OCI-M2 (cell line): ENCODE measurements around the gene ANKRD44.
"Not testable (repeated sequence)": the region's sequence is repeated elsewhere in the genome, so short reads cannot be mapped to it uniquely, and the experiment has no call there.

Source experiments
- DNase-seq: peaks from one replicate; lab custom pipeline; 2025; ENCODE audit not compliant: unreplicated experiment; lab: John Stamatoyannopoulos, UW

ANKRD44 gene

DNA sequence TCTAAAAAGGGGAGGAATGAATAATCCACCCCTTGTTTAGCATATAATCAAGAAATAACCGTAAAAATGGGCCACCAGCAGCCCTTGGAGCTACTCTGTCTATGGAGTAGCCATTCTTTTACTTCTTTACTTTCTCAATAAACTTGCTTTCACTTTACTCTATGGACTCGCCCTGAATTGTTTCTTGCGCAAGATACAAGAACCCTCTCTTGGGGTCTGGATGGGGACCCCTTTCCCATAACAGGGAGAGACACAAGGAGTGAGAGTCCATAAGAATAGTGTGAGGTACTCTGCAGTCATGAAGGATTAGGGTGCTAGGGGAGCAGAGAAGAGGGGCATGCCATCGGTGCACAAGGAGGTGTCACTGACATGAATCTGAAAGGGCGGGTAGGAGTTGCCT, 224.9 kb downstream of the ANKRD44 start:
- DNase-seq = no peak

DNA sequence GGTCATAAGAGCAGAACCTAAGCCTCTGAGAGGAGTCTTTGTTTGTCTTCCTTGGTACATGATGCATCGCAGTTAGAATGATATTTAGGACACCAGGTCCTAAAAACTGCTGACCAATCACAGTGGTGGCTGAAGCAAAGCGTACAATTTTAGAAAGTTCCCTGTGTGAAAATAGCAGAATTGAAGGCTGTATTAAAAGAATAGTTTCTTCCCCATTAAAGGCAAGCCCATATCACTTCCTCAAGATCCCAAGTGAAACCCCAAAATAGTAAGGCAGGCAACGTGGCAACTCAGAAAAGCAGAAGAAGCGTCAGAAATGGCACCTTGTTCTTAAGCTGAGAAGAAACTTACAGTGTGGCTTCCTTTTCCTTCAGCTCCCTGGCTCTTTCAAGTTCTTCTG, 229.3 kb downstream of the ANKRD44 start:
- DNase-seq = no peak

DNA sequence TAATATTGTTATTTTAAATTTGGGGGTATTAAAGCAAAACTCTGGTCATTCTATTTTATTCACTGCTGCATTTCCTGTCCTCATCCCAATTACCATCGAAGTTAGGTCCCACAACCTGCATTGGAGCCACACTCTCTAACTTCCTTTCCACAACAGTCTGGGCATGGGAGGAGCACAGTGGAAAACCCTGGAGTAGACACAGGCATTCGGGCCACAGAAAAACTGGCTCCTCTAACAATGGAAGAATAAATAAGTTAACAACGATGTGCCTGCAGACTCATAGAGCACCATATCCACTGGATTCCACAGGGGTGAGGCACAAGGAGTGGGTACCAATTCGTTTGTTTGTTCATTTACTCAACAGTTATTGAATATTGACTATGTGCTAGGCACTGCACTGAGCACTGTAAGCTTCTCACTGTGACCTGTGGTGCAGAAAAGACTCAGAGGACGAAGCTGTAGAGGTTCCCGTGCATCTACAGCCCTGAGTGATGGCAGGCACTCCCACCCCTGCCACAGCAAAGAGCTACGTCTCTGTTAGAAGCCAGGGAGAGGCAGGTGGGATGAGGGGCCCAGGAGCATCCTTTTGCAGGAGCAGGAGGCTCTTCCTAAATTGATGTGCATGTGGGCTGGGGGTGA, 229.9 kb downstream of the ANKRD44 start:
- DNase-seq = no peak

DNA sequence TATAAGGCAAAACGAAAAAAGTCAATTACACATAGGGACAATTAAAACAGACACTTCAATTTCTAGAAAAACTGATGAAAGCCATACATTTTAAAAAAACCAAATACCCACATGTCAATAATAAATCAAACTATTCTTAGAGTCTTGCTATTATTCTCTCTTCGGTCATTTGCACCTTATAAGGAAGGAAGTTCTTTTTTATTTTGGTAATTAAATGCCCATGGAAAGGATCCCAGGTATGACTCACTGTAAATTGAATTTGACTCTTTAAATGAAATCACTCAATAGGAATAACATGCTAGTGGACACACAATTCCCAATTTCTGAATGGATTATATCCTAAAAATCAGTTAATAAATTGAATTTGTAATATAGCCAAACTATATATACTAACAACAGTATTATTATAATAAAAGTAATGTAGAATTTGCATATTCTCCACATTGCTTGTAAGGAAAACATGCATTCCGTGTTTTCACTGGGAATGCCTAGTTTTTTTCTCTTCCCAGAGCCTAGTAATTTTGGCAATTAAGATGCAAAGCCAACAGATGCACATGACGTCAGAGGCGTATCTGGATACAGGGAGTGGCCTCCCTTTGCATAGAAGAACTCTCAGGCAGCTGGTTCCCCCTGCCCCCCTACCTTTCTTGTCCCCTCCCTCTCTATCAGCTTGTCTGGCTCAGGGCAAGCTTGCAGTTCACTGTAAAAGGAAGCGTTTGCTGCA, 230.6 kb downstream of the ANKRD44 start:
- no peak for DNase-seq

DNA sequence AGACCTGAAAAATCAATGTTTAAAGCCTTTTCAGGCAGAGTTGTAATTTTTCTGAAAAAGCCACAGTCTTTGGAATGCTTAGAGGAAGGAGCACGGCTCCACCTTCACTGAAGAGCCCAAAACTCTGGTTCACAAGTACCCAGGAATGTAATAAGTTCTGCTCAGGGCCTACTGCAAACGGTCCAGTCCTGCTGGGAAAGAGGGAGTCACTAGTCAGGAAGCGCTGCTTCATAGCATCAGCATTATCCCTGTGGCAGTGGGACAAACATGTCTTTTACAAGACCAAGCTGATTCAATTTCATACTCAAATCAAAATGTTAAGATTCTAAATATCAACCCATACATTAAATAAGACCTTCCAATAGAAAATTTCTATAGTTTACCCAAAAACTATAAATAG, 231.2 kb downstream of the ANKRD44 start:
- DNase-seq = no peak

DNA sequence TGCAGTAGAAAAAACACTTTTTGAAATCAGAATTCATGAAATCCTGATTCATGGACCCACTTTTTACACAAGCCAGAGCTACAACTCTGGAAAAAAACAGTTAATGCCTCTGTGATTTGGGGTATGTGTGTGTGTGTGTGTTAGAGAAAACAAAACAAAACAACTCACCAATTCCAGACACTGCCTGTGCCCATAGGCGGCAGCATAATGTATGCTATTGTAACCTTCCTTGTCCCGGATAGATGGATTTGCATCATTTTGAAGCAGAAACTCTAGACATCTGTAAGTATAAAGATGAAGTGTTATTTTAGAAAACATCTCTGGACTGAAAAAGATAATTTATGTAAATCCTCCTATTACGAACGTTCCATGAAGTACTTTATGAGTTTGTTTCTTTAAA, 232.0 kb downstream of the ANKRD44 start:
- no peak for DNase-seq

DNA sequence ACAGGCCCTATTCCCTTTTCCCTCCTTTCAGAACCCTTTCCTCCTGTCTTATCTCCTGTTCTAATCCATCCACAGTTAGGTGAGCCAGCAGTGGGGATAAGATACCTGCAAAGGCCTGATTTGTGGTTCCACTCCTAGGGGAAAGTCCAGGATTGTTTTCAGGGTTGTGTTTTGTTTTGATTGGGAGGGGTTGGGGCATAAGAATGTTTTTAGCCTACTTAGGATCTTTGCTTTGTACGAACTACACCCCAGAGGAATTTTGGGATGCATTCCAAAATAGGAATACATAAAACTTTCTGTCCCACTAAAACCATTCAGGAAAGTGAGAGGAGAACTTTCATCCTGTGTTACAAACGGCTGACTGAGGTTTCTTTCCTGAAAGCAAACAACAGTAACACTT, 233.2 kb downstream of the ANKRD44 start:
- DNase-seq = no peak

DNA sequence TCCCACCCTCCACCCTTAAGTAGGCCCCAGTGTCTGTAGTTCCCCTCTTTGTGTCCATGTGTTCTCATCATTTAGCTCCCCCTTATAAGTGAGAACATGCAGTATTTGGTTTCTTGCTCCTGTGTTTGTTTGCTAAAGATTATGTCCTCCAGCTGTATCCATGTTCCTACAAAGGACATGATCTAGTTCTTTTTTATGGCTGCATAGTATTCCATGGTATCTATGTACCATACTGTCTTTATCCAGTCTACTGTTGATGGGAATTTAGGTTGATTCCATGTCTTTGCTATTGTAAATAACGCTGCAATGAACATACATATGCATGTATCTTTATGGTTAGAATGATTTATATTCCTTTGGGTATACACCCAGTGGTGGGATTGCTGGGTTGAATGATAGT, 233.9 kb downstream of the ANKRD44 start:
- no peak for DNase-seq

DNA sequence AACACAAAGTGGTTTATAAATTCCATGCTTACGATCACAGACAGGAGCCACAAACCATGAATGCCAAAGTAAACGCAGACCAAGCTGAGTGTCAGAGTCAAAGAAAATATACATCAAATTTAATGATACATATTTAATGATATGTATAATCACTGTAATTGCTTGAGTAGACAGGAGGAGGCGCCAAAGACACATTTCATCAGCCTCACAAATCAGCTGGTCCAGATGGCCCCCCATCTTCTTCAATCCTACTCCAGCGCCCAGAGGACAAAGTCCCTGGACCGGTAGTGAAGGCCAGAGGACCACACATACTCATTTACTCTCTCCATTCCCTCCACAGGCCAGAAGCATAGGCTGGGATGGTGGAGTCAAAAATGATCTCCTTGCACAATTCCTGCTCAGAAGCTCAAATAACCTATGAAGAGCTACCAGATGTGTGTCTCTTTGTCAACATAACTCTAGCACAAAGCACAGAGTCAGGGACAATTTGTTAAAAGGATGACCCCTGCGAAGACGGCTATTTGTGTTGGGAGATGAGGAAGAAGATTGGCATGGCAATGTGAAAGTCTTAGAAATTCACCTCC, 234.7 kb downstream of the ANKRD44 start:
- DNase-seq = no peak

DNA sequence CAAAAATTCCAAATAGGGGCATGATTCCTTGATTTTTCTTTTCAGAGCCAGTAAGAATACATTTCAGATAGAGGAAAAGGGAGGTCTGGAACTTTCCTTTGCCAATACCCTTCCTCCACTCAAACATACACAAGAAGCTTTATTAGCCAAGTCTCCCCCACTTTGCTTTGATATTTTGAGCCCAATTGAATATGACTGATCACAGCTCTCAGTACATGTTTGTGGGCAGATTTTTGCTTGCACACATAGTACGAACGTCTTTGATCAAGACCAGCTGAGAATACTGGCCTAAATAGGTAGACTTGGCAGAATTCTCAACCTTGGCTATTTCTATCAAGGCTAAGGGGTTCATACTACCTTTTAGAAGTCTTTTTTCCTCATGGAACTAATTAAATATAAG, 235.3 kb downstream of the ANKRD44 start:
- DNase-seq = no peak

DNA sequence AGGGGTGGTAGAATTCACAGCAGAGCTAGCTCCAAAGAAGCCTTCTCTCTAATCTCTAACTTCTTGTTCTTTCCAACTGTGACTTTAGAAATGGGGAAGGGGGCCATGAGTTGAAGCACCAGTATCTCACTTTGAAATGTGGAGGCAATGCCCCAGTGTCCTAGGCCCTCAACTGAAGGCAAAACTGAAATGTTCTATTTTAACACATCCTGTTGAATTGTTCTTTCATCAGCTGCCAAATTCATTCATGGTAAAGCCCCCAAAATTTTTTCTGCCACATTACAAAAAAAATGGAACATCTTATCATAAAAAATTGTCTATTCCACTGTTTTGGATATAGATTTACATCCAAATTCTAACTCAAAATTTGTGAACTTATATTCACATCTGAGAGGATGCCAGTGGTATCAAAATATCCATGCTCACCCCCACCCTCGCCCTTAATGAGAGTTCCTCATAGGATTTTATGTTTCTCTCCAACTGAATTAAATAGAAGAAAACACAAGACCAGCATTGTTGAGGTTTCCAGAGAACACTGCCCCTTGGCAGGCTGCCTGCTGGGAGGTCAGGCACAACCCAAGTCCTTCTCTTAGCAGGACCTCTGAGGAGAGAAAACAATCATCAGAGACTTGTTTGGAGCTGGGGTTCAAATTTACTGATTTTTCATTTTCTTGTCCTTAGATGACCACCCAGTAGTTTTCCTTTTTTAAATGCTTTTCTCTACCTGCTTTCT, 236.7 kb downstream of the ANKRD44 start:
- no peak for DNase-seq

DNA sequence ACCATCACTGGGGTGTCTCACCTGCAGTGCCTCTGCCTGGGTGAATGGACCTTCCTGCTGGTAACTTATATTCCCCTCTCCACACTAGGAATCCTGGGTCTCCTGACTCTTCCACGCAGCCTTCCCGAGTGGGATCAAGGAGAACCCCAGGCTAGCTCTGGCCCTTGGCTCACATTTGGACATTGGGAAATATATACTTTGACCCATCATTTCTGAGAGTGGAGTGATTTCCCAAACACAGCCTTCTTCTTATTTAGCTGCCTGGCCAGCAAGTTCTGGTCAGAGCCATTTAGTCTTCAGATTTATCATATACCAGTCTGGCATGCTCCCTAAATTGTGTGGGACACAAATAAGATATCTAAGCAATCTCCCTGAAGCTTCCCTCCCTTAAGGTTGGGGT, 237.3 kb downstream of the ANKRD44 start:
- no peak for DNase-seq

DNA sequence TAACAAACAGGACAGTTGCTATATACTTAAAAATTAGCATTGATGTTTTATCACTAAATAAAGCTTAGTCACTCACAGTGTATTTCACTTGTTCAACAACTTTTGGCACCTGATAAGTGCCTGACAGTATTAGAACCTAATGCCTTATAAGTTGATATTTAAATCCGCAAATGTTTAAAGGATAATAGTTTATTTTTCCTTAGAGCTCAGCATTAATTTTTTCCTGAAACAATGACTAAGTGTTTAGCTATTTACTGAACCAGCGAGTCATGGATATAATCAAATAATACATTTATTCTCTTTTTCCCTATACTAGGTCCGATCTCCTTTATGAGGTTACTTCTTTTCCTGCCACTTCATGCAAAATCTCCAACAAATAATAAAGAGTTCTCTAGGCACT, 238.0 kb downstream of the ANKRD44 start:
- no peak for DNase-seq

DNA sequence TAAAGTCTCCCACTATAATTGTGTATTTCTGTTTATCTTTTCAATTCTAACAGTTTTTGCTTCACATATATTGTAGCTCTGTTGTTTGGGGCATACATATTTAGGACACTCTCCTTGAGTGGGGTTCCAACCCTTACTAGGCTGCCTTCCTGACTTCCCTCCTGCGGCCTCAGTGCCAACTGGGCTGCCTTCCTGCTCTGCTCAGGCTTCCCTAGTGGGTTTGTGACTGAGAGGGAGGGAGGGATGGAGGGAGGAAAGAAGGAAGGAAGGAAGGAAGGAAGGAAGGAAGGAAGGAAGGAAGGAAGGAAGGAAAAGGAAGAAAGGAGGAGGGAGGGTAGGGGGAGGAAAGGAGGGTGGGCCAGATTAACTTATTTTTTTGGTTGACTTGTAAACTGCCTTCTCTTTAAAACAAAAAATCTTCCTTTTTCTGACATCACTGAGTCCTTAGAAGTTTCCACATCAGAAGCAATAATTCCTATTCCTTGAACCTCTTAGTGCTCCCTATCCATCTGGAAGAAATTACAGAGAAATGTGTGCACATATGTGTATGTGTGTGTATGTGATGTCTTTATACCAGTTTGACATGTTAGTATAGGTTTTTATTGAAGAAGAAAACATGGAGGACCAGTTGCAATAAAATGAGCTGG, 238.7 kb downstream of the ANKRD44 start:
- no peak for DNase-seq

DNA sequence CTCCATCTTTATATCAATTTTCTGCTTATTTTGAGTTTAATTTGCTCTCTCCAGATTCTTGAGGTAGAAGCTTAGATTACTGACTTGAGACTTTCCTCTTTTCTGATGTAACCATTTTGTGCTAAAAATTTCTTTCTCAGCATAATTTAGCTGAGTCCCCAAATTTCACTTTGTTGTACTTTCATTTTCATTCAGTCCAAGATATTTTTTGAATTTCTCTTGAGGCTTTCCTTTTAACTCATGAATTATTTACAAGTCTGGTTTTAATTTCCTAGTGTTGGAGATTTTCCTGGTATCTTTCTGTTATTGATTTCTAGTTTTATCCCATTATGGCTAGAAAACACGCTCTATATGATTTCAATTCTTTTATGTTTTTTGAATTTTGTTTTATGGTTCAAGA, 239.4 kb downstream of the ANKRD44 start:
- no peak for DNase-seq

DNA sequence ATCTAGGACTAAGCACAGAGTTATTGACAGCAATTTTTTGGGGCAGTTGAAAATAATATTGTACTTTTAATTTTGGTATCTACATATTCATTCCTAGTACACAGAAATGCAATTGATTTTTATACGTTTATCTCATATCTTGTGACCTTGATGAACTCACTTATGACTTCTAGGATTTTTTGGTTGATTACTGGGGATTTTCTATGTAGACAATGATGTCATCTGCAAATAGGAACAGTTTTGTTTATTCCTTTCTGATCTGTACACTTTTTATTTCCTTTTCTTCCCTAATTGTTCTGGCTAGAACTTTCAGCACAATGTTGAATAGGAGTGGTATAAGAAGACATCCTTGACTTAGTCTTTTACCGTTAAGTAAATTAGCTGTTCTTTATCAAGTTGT, 240.6 kb downstream of the ANKRD44 start:
- no peak for DNase-seq

DNA sequence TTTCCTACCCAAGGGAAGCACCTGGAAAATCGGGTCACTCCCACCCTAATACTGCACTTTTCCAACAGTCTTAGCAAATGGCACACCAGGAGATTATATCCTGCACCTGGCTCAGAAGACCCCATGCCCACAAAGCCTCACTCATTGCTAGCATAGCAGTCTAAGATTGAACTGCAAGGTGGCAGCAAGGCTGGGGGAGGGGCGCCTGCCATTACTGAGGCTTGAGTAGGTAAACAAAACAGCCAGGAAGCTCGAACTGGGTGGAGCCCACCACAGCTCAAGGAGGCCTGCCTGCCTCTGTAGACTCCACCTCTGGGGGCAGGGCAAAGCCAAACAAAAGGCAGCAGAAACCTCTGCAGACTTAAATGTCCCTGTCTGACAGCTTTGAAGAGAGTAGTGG, 248.0 kb downstream of the ANKRD44 start:
- not testable (repeated sequence) for DNase-seq

DNA sequence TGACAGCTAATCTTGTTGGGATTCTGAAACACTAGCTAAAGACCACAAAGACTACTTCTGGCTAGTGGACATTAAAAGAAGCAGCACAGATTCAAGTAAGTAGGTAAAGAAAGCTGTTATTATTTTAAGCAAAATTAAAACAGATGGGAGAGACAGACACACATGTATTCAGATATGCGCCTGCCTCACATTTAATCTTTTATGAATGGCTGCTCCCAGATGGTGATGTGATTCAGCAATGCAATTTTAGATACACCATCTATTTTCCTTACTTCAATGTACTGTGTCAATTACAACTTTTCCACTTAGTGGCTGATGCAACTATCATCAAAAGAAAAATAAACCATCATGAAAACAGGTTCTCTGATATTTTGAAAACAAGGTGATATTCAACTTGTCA, 251.1 kb downstream of the ANKRD44 start:
- DNase-seq = no peak

DNA sequence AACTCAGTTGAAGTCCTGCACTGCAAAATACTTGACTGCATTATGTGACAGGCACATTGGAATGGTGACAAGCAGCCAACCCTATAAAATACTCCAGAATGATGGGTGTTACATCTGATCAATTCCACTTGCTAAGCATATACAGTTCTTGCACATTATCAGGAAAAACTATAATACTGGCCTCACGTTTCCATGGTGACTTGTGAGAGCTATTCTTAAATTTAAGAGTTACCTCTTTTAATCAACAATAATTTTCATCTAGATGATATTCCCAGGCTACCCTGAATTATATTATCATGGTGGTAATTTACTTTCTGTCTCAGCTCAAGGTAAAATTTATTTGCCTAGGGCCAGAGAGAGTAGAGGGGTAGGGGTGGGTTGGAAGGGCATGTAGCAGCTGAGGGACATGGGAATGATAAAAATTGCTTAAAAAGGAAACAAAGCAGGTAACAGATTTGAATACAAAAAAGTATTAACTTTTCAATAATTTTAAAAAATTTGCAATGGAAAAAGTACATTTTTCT, 251.7 kb downstream of the ANKRD44 start:
- DNase-seq = no peak

DNA sequence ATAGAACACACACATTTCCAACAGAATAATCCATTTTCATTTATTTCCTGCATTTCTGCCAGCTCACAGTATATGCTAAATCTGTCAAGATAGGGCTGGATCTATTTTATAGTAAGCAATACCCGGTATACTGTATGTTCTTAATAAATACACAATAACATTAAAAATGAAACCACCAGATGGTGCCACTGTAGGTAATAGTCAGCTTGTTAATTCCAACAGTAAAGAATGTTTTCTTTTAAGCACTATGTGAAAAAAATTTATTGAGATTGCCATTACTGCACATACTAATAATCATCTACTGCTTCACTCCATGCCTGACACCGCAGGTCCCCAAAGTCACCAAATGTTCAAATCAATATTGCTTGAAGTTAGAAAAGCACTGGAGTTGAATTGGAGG, 252.6 kb downstream of the ANKRD44 start:
- no peak for DNase-seq

DNA sequence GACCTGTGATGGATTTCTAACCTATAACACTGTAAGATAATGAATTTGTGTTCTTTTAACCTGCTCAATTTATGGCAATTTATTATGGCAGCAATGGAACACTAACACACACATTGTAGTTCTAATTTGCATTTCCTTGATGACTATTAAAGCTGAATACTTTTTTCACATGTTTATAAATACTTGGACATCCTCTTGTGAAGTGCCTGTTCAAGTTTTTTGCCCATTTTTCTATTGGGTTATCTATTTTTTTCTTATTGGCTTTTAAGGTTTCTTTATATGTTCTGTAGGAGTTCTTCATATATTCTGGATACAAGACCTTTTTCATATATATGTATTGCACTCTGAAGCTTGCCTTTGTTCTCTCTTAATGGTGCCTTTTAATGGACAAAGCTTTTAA, 255.5 kb downstream of the ANKRD44 start:
- no peak for DNase-seq
